ENCODE data around the gene SLC9B1. TPM values are rescaled to one million over a fixed set of nuclear protein-coding genes. Genes with fewer than 3 reads are reported as not detected.

The SLC9B1 gene
- total RNA-seq, 1 experiment from 2014 or later = 1.7 TPM

DNA sequence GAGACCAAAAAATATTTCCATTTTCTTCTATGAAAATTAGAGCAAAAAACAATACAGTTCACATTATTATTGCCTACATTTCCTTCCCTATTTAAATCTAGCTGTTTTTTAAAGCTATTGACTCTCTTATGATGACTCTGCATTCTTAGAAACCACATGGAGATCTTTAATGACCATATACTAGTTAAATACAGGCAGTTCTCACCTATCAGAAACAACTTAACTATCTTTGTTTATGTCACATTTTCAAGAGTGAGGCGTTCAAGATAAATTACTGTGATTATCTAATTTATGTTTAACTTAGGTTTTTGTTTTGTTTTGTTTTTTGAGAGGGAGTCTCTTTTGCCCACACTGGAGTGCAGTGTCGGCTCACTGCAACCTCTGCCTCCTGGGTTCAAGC lies 147.7 kb downstream of the SLC9B1 start:
- intact Hi-C loops (cut with micrococcal nuclease; ENCODE audit: unreplicated experiment) = no loop called here
- Histone ChIP-seq H3K27me3 (replicated peaks; ENCODE audit: control insufficient read depth, insufficient read depth, low read length) (no peaks in the 10 kb centered on the region), H3K4me1 (0 out of 2 replicates have a peak, but pooled peaks cover 3% of the 10 kb centered on the region), H3K36me3 (ENCODE audit: control insufficient read depth, insufficient read depth, low read length) (no peaks in the 10 kb centered on the region), H3K9me3 (peaks cover 4% of the 10 kb centered on the region; the same call in 1 of the 2 replicates), H3K4me3 (ENCODE audit: low read depth, low read length) (no peak overlapping the region)
- no peaks in the 10 kb centered on the region for H3K27me3 Mint-ChIP-seq (ENCODE audit: insufficient read depth, unreplicated experiment)
- CTCF ChIA-PET = no interaction called here
- H3K27ac Mint-ChIP-seq (ENCODE audit: unreplicated experiment) = no peak overlapping the region
- H3K9me3 Mint-ChIP-seq (ENCODE audit: unreplicated experiment) = peaks cover 9% of the 10 kb centered on the region
- TF ChIP-seq, protein P1, sequence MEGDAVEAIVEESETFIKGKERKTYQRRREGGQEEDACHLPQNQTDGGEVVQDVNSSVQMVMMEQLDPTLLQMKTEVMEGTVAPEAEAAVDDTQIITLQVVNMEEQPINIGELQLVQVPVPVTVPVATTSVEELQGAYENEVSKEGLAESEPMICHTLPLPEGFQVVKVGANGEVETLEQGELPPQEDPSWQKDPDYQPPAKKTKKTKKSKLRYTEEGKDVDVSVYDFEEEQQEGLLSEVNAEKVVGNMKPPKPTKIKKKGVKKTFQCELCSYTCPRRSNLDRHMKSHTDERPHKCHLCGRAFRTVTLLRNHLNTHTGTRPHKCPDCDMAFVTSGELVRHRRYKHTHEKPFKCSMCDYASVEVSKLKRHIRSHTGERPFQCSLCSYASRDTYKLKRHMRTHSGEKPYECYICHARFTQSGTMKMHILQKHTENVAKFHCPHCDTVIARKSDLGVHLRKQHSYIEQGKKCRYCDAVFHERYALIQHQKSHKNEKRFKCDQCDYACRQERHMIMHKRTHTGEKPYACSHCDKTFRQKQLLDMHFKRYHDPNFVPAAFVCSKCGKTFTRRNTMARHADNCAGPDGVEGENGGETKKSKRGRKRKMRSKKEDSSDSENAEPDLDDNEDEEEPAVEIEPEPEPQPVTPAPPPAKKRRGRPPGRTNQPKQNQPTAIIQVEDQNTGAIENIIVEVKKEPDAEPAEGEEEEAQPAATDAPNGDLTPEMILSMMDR (IDR thresholded peaks at IDR 0.05; ENCODE audit: insufficient read depth in 1 of 2, low read depth in 1 of 2, low read length in 1 of 2, severe bottlenecking in 1 of 2, unreplicated experiment in 1 of 2) = no peak
- H3K36me3 Mint-ChIP-seq (ENCODE audit: insufficient read depth, unreplicated experiment) = peaks cover 56% of the 10 kb centered on the region
- no TSS peak for BruUV-seq (replicated peaks)
- H3K4me3 Mint-ChIP-seq (ENCODE audit: unreplicated experiment) = no peak overlapping the region
- H3K4me1 Mint-ChIP-seq (ENCODE audit: low read depth, unreplicated experiment) = no peaks in the 10 kb centered on the region
- DNase-seq = no peak
- POLR2A ChIA-PET = no interaction called here

DNA sequence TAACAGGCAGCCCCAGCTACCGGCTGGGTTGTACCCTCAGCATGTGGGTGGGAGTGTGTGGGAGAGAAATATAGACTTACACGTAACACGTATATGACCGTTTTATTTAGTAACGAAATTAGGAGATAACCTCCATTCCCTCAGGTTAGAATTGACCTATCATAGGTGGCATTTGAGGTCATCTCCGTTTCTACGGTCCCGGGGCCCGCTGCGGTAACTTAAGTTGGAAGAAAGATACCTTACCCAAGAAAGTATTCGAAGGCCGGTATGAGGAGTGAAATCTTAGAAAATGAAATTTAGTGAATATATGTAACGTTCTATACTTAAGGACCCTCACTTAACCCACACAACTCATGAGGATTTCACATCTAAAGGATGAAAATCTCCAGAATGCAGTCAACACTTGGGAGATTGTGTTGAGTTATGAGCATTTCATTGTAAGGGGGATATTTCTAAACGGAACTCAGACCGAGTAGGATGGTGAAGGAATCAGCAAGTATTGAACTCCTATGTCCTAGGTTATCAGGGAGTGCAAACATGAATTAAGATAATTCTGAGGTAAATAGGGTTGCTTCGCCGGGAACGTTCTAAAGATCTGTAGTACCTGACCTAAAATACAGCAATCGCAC lies 149.8 kb downstream of the SLC9B1 start:
- ChIA-PET POLR2A (interaction anchor here (0.6 to 2.9 kb wide), 7 partner anchors 42 to 249 kb away, joined by 3 to 72 read pairs (median 6); partner anchors contain the start of genes MANBA and UBE2D3), CTCF (interaction anchor here (1.8 kb wide), 1 partner anchor 42 kb away, joined by 5 read pairs; the partner anchor contains the start of gene UBE2D3)
- Histone ChIP-seq H3K9me3 (no peaks in the 10 kb centered on the region), H3K36me3 (ENCODE audit: control insufficient read depth, insufficient read depth, low read length) (no peaks in the 10 kb centered on the region), H3K4me1 (0 out of 2 replicates have a peak, but pooled peaks cover 3% of the 10 kb centered on the region), H3K4me3 (ENCODE audit: low read depth, low read length) (peak overlapping the region; percentile 84), H3K27me3 (replicated peaks; ENCODE audit: control insufficient read depth, insufficient read depth, low read length) (no peaks in the 10 kb centered on the region)
- Mint-ChIP-seq H3K27ac (ENCODE audit: unreplicated experiment) (peak overlapping the region; percentile 95), H3K4me3 (ENCODE audit: unreplicated experiment) (peak overlapping the region; percentile 97), H3K4me1 (ENCODE audit: low read depth, unreplicated experiment) (peaks cover 6% of the 10 kb centered on the region), H3K9me3 (ENCODE audit: unreplicated experiment) (peaks cover 3% of the 10 kb centered on the region), H3K27me3 (ENCODE audit: insufficient read depth, unreplicated experiment) (no peaks in the 10 kb centered on the region), H3K36me3 (ENCODE audit: insufficient read depth, unreplicated experiment) (peaks cover 36% of the 10 kb centered on the region)
- BruUV-seq (replicated peaks) = TSS peak; percentile 38
- DNase-seq = no peak
- intact Hi-C loops (cut with micrococcal nuclease; ENCODE audit: unreplicated experiment) = loop anchor here (1.0 to 5.0 kb wide), 5 partner anchors 42 to 439 kb away; partner anchors contain the start of gene UBE2D3
- TF ChIP-seq, protein P1 (IDR thresholded peaks at IDR 0.05; ENCODE audit: insufficient read depth in 1 of 2, low read depth in 1 of 2, low read length in 1 of 2, severe bottlenecking in 1 of 2, unreplicated experiment in 1 of 2) = no peak

DNA sequence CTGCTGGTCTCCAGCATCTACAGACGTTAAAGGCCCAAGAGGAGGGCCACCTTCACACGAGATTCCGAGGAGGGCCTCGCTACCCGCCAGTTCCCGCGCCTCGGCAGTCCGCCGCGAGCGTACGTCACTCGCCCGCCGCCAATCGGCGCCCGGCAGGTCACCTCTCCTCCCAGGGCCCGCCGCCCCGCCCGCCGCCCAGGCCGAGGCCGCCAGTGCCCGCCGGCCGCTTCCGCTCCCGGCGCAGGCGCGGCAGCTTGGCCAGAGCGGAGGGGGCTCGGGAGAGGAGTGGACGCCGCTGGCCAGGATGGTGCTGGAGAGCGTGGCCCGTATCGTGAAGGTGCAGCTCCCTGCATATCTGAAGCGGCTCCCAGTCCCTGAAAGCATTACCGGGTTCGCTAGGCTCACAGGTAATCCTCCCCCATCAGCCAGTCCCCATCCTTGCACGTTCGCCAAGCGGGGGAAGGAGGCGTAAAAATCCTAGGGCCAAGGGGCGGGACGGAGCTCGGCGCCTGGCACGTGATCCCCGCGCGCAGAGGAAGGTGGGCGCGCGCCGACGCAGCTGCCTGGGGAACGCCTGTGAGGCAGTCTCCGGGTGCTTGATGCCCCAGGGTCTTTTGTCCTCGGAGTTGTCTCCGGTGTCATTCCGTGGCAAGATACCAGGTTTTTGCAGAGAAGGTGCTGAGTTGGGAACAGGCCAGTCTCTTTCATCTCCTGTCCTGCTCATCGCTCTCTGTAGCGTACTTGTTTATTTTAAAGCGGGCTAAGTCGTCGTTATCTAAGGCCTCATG lies 150.5 kb downstream of the SLC9B1 start, which contains the start of gene CISD2:
CISD2 (plus strand) TSS at position 212 of the 788 bp plus-strand sequence; CDS start at position 305, 93 bp downstream.
- H3K4me1 Mint-ChIP-seq (ENCODE audit: low read depth, unreplicated experiment) = peaks cover 6% of the 10 kb centered on the region
- no peaks in the 10 kb centered on the region for H3K9me3 Mint-ChIP-seq (ENCODE audit: unreplicated experiment)
- TF ChIP-seq, protein P1 (IDR thresholded peaks at IDR 0.05; ENCODE audit: insufficient read depth in 1 of 2, low read depth in 1 of 2, low read length in 1 of 2, severe bottlenecking in 1 of 2, unreplicated experiment in 1 of 2) = no peak
- BruUV-seq (replicated peaks) = no TSS peak
- peak within 1 kb of the TSS; percentile 95 for H3K27ac Mint-ChIP-seq (ENCODE audit: unreplicated experiment)
- Histone ChIP-seq H3K27me3 (replicated peaks; ENCODE audit: control insufficient read depth, insufficient read depth, low read length) (no peaks in the 10 kb centered on the region), H3K4me1 (0 out of 2 replicates have a peak, but pooled peaks cover 3% of the 10 kb centered on the region), H3K36me3 (ENCODE audit: control insufficient read depth, insufficient read depth, low read length) (no peaks in the 10 kb centered on the region), H3K9me3 (no peaks in the 10 kb centered on the region), H3K4me3 (ENCODE audit: low read depth, low read length) (peak within 1 kb of the TSS; percentile 84)
- intact Hi-C loops (cut with micrococcal nuclease; ENCODE audit: unreplicated experiment) = loop anchor here (1.0 to 5.0 kb wide), 5 partner anchors 42 to 438 kb away; partner anchors contain the start of gene UBE2D3
- ChIA-PET CTCF (interaction anchor here (1.8 kb wide), 1 partner anchor 41 kb away, joined by 5 read pairs; the partner anchor contains the start of gene UBE2D3), POLR2A (interaction anchor here (0.6 to 2.9 kb wide), 7 partner anchors 41 to 248 kb away, joined by 3 to 72 read pairs (median 6); partner anchors contain the start of genes MANBA and UBE2D3)
- no peaks in the 10 kb centered on the region for H3K27me3 Mint-ChIP-seq (ENCODE audit: insufficient read depth, unreplicated experiment)
- peaks cover 30% of the 10 kb centered on the region for H3K36me3 Mint-ChIP-seq (ENCODE audit: insufficient read depth, unreplicated experiment)
- H3K4me3 Mint-ChIP-seq (ENCODE audit: unreplicated experiment) = peak within 1 kb of the TSS; percentile 97
- DNase-seq = peak; percentile 93 to 95

Data from Caco-2 (cell line).